ENCODE results near the gene KLHDC1.

DNA sequence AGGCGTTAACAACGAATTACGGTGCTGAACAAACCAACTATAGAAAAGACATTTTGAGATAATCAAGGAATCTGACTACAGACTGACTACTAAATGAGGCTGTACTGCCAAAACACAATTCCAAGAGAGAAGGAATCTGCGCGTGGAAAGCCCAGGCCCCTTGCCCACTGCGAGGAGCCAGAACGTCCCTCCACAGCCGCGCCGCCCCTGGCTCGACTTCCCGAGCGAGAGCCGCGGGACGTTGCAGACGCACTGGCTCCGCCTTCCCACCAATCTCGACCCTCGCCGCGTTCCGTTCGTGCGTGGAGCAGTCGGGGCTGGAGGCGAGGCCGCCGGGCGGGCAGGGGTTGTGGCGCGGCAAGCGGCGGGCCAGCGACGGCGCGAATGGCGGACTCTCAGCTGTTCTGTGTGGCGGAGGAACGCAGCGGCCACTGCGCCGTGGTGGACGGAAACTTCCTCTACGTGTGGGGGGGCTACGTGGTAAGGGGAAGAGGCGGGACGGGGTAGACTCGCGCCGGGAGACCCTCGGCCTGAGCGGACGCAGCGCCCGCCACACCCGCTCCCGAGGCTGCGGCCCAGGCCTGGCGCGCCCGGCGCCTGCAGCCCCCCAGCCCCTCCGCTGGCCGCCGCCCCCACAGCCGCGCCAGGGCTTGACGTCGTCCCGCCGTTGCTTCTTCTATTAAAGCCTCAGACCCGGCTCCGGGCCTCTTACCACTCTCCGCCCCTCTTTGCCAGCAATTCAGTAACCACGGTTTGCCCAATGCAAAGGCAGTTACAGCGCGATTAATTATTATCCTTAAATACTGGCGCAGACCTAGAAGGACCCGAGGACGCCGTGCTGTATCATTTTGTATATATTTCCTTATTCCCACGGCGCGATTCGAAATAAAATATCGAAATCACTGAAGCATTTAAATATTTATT lies at the start of gene KLHDC1:
- TF ChIP-seq EZH2phosphoT487 (IDR thresholded peaks at IDR 0.05; ENCODE audit: borderline replicate concordance) (no peak), POLR2A (IDR thresholded peaks at IDR 0.05; ENCODE audit: borderline replicate concordance, extremely low read depth, insufficient read depth, insufficient read length) (peak; percentile 34), EGR1 (IDR thresholded peaks at IDR 0.05; ENCODE audit: low read depth) (no peak), EZH2 (IDR thresholded peaks at IDR 0.05) (no peak), POLR2AphosphoS5 (IDR thresholded peaks at IDR 0.05; ENCODE audit: low read depth, low read length) (peak; percentile 56), FOSL1 (IDR thresholded peaks at IDR 0.05; ENCODE audit: low read depth) (no peak), SIN3A (IDR thresholded peaks at IDR 0.05; ENCODE audit: low read depth) (no peak), TCF7L2 (IDR thresholded peaks at IDR 0.05; ENCODE audit: borderline replicate concordance, extremely low read depth, insufficient read depth, insufficient read length) (no peak)
- TF ChIP-seq, protein P1, sequence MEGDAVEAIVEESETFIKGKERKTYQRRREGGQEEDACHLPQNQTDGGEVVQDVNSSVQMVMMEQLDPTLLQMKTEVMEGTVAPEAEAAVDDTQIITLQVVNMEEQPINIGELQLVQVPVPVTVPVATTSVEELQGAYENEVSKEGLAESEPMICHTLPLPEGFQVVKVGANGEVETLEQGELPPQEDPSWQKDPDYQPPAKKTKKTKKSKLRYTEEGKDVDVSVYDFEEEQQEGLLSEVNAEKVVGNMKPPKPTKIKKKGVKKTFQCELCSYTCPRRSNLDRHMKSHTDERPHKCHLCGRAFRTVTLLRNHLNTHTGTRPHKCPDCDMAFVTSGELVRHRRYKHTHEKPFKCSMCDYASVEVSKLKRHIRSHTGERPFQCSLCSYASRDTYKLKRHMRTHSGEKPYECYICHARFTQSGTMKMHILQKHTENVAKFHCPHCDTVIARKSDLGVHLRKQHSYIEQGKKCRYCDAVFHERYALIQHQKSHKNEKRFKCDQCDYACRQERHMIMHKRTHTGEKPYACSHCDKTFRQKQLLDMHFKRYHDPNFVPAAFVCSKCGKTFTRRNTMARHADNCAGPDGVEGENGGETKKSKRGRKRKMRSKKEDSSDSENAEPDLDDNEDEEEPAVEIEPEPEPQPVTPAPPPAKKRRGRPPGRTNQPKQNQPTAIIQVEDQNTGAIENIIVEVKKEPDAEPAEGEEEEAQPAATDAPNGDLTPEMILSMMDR (IDR thresholded peaks at IDR 0.05 in 2 of 3, conservative IDR thresholded peaks at IDR 0.05 in 1 of 3; ENCODE audit: borderline replicate concordance in 1 of 3, insufficient read depth in 1 of 3, low read depth in 2 of 3, low read length in 2 of 3), result no peak
- TF ChIP-seq, protein P2, sequence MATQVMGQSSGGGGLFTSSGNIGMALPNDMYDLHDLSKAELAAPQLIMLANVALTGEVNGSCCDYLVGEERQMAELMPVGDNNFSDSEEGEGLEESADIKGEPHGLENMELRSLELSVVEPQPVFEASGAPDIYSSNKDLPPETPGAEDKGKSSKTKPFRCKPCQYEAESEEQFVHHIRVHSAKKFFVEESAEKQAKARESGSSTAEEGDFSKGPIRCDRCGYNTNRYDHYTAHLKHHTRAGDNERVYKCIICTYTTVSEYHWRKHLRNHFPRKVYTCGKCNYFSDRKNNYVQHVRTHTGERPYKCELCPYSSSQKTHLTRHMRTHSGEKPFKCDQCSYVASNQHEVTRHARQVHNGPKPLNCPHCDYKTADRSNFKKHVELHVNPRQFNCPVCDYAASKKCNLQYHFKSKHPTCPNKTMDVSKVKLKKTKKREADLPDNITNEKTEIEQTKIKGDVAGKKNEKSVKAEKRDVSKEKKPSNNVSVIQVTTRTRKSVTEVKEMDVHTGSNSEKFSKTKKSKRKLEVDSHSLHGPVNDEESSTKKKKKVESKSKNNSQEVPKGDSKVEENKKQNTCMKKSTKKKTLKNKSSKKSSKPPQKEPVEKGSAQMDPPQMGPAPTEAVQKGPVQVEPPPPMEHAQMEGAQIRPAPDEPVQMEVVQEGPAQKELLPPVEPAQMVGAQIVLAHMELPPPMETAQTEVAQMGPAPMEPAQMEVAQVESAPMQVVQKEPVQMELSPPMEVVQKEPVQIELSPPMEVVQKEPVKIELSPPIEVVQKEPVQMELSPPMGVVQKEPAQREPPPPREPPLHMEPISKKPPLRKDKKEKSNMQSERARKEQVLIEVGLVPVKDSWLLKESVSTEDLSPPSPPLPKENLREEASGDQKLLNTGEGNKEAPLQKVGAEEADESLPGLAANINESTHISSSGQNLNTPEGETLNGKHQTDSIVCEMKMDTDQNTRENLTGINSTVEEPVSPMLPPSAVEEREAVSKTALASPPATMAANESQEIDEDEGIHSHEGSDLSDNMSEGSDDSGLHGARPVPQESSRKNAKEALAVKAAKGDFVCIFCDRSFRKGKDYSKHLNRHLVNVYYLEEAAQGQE (IDR thresholded peaks at IDR 0.05; ENCODE audit: low read depth), result no peak
- TF ChIP-seq, protein P3, sequence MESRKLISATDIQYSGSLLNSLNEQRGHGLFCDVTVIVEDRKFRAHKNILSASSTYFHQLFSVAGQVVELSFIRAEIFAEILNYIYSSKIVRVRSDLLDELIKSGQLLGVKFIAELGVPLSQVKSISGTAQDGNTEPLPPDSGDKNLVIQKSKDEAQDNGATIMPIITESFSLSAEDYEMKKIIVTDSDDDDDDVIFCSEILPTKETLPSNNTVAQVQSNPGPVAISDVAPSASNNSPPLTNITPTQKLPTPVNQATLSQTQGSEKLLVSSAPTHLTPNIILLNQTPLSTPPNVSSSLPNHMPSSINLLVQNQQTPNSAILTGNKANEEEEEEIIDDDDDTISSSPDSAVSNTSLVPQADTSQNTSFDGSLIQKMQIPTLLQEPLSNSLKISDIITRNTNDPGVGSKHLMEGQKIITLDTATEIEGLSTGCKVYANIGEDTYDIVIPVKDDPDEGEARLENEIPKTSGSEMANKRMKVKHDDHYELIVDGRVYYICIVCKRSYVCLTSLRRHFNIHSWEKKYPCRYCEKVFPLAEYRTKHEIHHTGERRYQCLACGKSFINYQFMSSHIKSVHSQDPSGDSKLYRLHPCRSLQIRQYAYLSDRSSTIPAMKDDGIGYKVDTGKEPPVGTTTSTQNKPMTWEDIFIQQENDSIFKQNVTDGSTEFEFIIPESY (IDR thresholded peaks at IDR 0.05; ENCODE audit: extremely low read depth, insufficient replicate concordance, low read length), result no peak
- TF ChIP-seq, protein P4, sequence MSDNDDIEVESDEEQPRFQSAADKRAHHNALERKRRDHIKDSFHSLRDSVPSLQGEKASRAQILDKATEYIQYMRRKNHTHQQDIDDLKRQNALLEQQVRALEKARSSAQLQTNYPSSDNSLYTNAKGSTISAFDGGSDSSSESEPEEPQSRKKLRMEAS (IDR thresholded peaks at IDR 0.05), result peak; percentile 48; the same call in 1 of the 2 replicates

Measured in HCT116 (cell line).